Keratinocyte (primary cell): ENCODE results near the gene RXRA. TPM values are rescaled to one million over a fixed set of nuclear protein-coding genes. Genes with fewer than 3 reads are reported as not detected.

Experiments used
- DNase-seq: peaks from one replicate; pipeline ENCODE4 v3.0.0-alpha.2; 2011; ENCODE audit warnings: low read depth, missing footprints, low spot score
- FAIRE-seq: peaks from 2 replicates; lab custom pipeline; 2011; peaks lifted over from hg19 to GRCh38; lab: Jason Lieb, UNC
- H2AFZ ChIP-seq: 2 replicates; pipeline ENCODE4 v1.6.0; 2012; ENCODE audit warnings: low read length, control low read depth, inconsistent platforms; ENCODE audit not compliant: control insufficient read depth
- H3K27ac ChIP-seq: 2 replicates; pipeline ENCODE4 v1.5.1; 2011; ENCODE audit warnings: low read length; ENCODE audit not compliant: control insufficient read depth, insufficient read depth
- H3K27me3 ChIP-seq: 3 replicates; pipeline ENCODE4 v1.6.0; 2011; ENCODE audit warnings: low read length; ENCODE audit not compliant: control insufficient read depth, insufficient read depth; ENCODE audit errors: extremely low read depth
- H3K36me3 ChIP-seq, 2 experiments: 2 replicates in 1 of 2; 3 replicates in 1 of 2; pipeline ENCODE4 v1.5.1; 2011; ENCODE audit warnings: low read length in 2 of 2, mild to moderate bottlenecking in 1 of 2; ENCODE audit not compliant: control insufficient read depth in 2 of 2, insufficient read depth in 2 of 2; ENCODE audit errors: extremely low read depth in 1 of 2
- H3K4me1 ChIP-seq: 3 replicates; pipeline ENCODE4 v1.5.1; 2011; ENCODE audit warnings: low read length; ENCODE audit not compliant: control insufficient read depth, insufficient read depth; ENCODE audit errors: extremely low read depth
- H3K4me2 ChIP-seq: 3 replicates; pipeline ENCODE4 v1.6.0; 2011; ENCODE audit warnings: low read depth, low read length; ENCODE audit not compliant: control insufficient read depth, insufficient read depth; ENCODE audit errors: extremely low read depth
- H3K4me3 ChIP-seq, 3 experiments: fragments of 200-600 bp in 1 of 3; sonication (generic) in 1 of 3; 2 replicates in 2 of 3; 3 replicates in 1 of 3; pipeline ENCODE4 v1.5.1; 2011 to 2016; ENCODE audit warnings: low read length in 3 of 3, mild to moderate bottlenecking in 3 of 3, control low read depth in 2 of 3, inconsistent platforms in 1 of 3, low read depth in 1 of 3, mixed read lengths in 1 of 3, mixed run types in 1 of 3, moderate library complexity in 1 of 3; ENCODE audit not compliant: control insufficient read depth in 2 of 3, insufficient read depth in 2 of 3; ENCODE audit errors: extremely low read depth in 1 of 3
- H3K79me2 ChIP-seq: 2 replicates; pipeline ENCODE4 v1.6.0; 2012; ENCODE audit warnings: low read length; ENCODE audit not compliant: control insufficient read depth, insufficient read depth
- H3K9ac ChIP-seq: 3 replicates; pipeline ENCODE4 v1.6.0; 2011; ENCODE audit warnings: low read length; ENCODE audit not compliant: control insufficient read depth, insufficient read depth; ENCODE audit errors: extremely low read depth
- H3K9me1 ChIP-seq: 3 replicates; pipeline ENCODE4 v1.6.0; 2011; ENCODE audit warnings: low read length; ENCODE audit not compliant: control insufficient read depth, insufficient read depth; ENCODE audit errors: extremely low read depth
- H3K9me3 ChIP-seq: 2 replicates; pipeline ENCODE4 v1.5.1; 2012; ENCODE audit warnings: low read depth, low read length; ENCODE audit not compliant: control insufficient read depth
- H4K20me1 ChIP-seq: 3 replicates; pipeline ENCODE4 v1.6.0; 2011; ENCODE audit warnings: low read length; ENCODE audit not compliant: control insufficient read depth, insufficient read depth; ENCODE audit errors: extremely low read depth
- EZH2 ChIP-seq: IDR thresholded peaks from one replicate; pipeline ENCODE4 v1.6.1; 2012; ENCODE audit warnings: inconsistent platforms, mild to moderate bottlenecking, low read length, moderate library complexity
- dilution Hi-C: fragments of 300-500 bp; cut with MboI; formaldehyde crosslinking; loops from one replicate; pipeline ENCODE4 v1.7.0; 2020; ENCODE audit warnings: low sequenced_read_pairs; ENCODE audit not compliant: extremely low pct_ligation_motif_present
- polyA plus RNA-seq, 5 experiments: library from polyadenylated mRNA; depleted of rRNA in 3 of 5; stranded (reverse) in 3 of 5; stranded (forward) in 1 of 5; unstranded in 1 of 5; fragments of >200 nt; gene quantifications; 1 replicate in 1 of 5; 2 replicates in 3 of 5; 3 replicates in 1 of 5; pipeline versions ENCODE4 v1.2.1 to v1.2.3, GENCODE V29; 2011 to 2012; ENCODE audit warnings: missing spikeins in 2 of 5, low read depth in 1 of 5, low replicate concordance in 1 of 5
- TF ChIP-seq, protein P1 (sequence below), 3 experiments: IDR thresholded peaks in 1 of 3; conservative IDR thresholded peaks in 1 of 3; optimal IDR thresholded peaks in 1 of 3; 2 replicates in 2 of 3; 3 replicates in 1 of 3; pipeline versions ENCODE3 to v1.5.1; 2011; ENCODE audit warnings: low read length in 3 of 3, mild to moderate bottlenecking in 3 of 3, moderate library complexity in 2 of 3, control low read depth in 1 of 3, inconsistent platforms in 1 of 3; ENCODE audit not compliant: insufficient read depth in 2 of 3; ENCODE audit errors: extremely low read depth in 1 of 3

RXRA gene
- polyA plus RNA-seq, 1 donor (not counting 4 experiments of a cell fraction or from before 2014, with no cell fraction given) = 9.7 TPM

DNA sequence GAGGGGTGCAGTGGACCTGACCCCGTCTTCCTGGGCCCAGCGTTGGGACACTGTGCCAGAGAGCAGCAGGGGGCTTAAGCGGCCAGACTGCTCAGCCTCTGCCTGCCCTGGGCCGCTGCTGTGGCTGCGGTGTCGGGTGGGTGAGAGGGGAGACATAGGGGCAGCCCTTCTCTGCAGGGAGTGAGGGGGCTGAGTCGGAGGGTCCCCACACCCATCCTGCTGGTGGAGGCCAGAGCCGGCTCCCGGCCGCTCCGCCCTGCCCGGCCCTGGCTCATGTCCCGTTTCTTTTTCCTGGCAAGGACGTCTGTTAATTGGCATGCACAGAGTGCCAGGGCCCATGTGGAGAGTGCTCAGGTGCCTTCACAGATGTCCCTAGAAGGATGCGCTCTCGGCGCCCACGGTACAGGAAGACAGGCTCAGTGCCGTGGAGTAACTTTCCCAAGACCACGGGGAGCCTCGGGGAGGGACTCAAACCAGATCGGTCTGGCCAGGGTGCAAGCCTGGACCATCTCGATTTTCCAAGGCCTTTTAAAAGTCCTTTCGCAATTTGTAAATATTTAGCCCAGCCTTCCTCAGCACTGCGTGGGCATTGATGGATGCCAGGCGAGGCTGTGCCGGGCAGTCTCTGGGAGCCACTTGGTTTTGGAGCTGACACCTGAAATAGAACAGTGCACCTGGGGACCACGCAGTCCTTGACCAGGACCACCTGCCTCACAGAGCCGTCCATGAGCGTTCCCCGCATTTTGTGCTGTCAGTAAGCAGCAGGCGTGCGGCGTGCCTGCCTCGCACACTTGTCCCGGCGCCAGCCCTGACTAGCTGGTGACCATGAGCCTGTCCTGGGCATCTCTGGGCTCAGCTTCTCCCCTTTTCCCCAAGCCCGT lies 60.9 kb downstream of the RXRA start:
- dilution Hi-C loops = no loop called here
- Histone ChIP-seq H3K4me3 (no peak overlapping the region), H3K4me1 (peaks cover 9% of the 10 kb centered on the region), H3K9ac (no peak overlapping the region), H3K27ac (no peak overlapping the region), H3K4me2 (no peak overlapping the region), H3K27me3 (no peaks in the 10 kb centered on the region), H4K20me1 (peaks cover 8% of the 10 kb centered on the region), H3K9me3 (no peaks in the 10 kb centered on the region), H3K9me1 (no peaks in the 10 kb centered on the region), H2AFZ (no peak overlapping the region), H3K79me2 (peaks cover 86% of the 10 kb centered on the region), H3K36me3 (peaks cover 0 to 2% of the 10 kb centered on the region in 2 experiments)
- TF ChIP-seq, protein P1, sequence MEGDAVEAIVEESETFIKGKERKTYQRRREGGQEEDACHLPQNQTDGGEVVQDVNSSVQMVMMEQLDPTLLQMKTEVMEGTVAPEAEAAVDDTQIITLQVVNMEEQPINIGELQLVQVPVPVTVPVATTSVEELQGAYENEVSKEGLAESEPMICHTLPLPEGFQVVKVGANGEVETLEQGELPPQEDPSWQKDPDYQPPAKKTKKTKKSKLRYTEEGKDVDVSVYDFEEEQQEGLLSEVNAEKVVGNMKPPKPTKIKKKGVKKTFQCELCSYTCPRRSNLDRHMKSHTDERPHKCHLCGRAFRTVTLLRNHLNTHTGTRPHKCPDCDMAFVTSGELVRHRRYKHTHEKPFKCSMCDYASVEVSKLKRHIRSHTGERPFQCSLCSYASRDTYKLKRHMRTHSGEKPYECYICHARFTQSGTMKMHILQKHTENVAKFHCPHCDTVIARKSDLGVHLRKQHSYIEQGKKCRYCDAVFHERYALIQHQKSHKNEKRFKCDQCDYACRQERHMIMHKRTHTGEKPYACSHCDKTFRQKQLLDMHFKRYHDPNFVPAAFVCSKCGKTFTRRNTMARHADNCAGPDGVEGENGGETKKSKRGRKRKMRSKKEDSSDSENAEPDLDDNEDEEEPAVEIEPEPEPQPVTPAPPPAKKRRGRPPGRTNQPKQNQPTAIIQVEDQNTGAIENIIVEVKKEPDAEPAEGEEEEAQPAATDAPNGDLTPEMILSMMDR (optimal IDR thresholded peaks at IDR 0.05 in 1 of 3, IDR thresholded peaks at IDR 0.05 in 1 of 3, conservative IDR thresholded peaks at IDR 0.05 in 1 of 3; ENCODE audit: extremely low read depth in 1 of 3, insufficient read depth in 2 of 3, low read length in 3 of 3) = no peak
- TF ChIP-seq EZH2 = no peak
- FAIRE-seq (no peak), DNase-seq (no peak)

- Histone ChIP-seq H3K27ac (no peak overlapping the region), H3K9me3 (no peaks in the 10 kb centered on the region), H3K9ac (no peak overlapping the region), H3K4me2 (no peak overlapping the region), H3K27me3 (no peaks in the 10 kb centered on the region), H3K79me2 (peaks cover 86% of the 10 kb centered on the region), H3K4me3 (no peak overlapping the region), H3K9me1 (no peaks in the 10 kb centered on the region), H3K36me3 (peaks cover 0 to 2% of the 10 kb centered on the region in 2 experiments), H3K4me1 (peaks cover 9% of the 10 kb centered on the region), H2AFZ (no peak overlapping the region), H4K20me1 (peaks cover 10% of the 10 kb centered on the region)
- TF ChIP-seq, protein P1 (optimal IDR thresholded peaks at IDR 0.05 in 1 of 3, IDR thresholded peaks at IDR 0.05 in 1 of 3, conservative IDR thresholded peaks at IDR 0.05 in 1 of 3; ENCODE audit: extremely low read depth in 1 of 3, insufficient read depth in 2 of 3, low read length in 3 of 3) = no peak
- no peak for TF ChIP-seq EZH2
- no peak for FAIRE-seq
- DNase-seq = no peak
- dilution Hi-C loops = no loop called here
These were observed 62.1 kb downstream of the RXRA start for GRCh38 chr9:134388289-134388808.
